ENCODE measurements around the gene AFF1. TPM values are rescaled to one million over a fixed set of nuclear protein-coding genes. Genes with fewer than 3 reads are reported as not detected.

The AFF1 gene
- total RNA-seq, 3 donors from 2014 or later (not counting 1 experiment from before 2014, with no cell fraction given): 87.9 to 93.4 (median 91.7) TPM

GRCh38 chr4:87058356-87059073 lies 123.7 kb downstream of the AFF1 start:
- H3K4me1 ChIP-seq (ENCODE audit: control insufficient read depth, insufficient read depth, low read length): peaks cover 14% of the 10 kb centered on the region
- H3K27me3 ChIP-seq (ENCODE audit: control insufficient read depth, insufficient read depth, low read length): no peaks in the 10 kb centered on the region
- DNase-seq (no peak), ATAC-seq (peak in 2 of 3 donors; percentile 38 to 44)
- no peaks in the 10 kb centered on the region for H3K9me3 ChIP-seq (ENCODE audit: control insufficient read depth, insufficient read depth, low read length)
- H3K36me3 ChIP-seq (ENCODE audit: control insufficient read depth, insufficient read depth, low read length): no peaks in the 10 kb centered on the region
- Mint-ChIP-seq H3K4me3 (no peak overlapping the region), H3K27ac (peak overlapping the region; percentile 11 to 63), H3K36me3 (no peaks in the 10 kb centered on the region), H3K27me3 (ENCODE audit: low read depth in 2 of 2) (no peaks in the 10 kb centered on the region), H3K4me1 (peaks cover 66 to 78% of the 10 kb centered on the region in 2 donors), H3K9me3 (no peaks in the 10 kb centered on the region)
- H3K4me3 ChIP-seq (ENCODE audit: low read length): no peak overlapping the region
- intact Hi-C loops (cut with micrococcal nuclease): no loop called here
- 55% methylated on average over 7 of the region's 7 CpGs for WGBS (ENCODE audit: insufficient coverage)
- H3K27ac ChIP-seq (ENCODE audit: low read length): no peak overlapping the region
- no peak for TF ChIP-seq CTCF (IDR thresholded peaks at IDR 0.05)

- H3K4me1 Mint-ChIP-seq: peaks cover 70 to 71% of the 10 kb centered on the region in 2 donors
- Histone ChIP-seq H3K9me3 (ENCODE audit: control insufficient read depth, insufficient read depth, low read length) (no peaks in the 10 kb centered on the region), H3K4me1 (ENCODE audit: control insufficient read depth, insufficient read depth, low read length) (peaks cover 14% of the 10 kb centered on the region), H3K36me3 (ENCODE audit: control insufficient read depth, insufficient read depth, low read length) (no peaks in the 10 kb centered on the region), H3K27ac (ENCODE audit: low read length) (no peak overlapping the region), H3K27me3 (ENCODE audit: control insufficient read depth, insufficient read depth, low read length) (no peaks in the 10 kb centered on the region), H3K4me3 (ENCODE audit: low read length) (no peak overlapping the region)
- WGBS (ENCODE audit: insufficient coverage): 82% methylated on average over 5 of the region's 5 CpGs
- intact Hi-C loops (cut with micrococcal nuclease): no loop called here
- no peaks in the 10 kb centered on the region for H3K27me3 Mint-ChIP-seq (ENCODE audit: low read depth in 2 of 2)
- DNase-seq (peak in 1 of 2 donors; percentile 23), ATAC-seq (no peak)
- peak overlapping the region in 1 of 2 donors; percentile 41 for H3K27ac Mint-ChIP-seq
- no peak overlapping the region for H3K4me3 Mint-ChIP-seq
- no peak for TF ChIP-seq CTCF (IDR thresholded peaks at IDR 0.05)
- H3K36me3 Mint-ChIP-seq: no peaks in the 10 kb centered on the region
- no peaks in the 10 kb centered on the region for H3K9me3 Mint-ChIP-seq
Measured at GRCh38 chr4:87060957-87061356, 126.1 kb downstream of the AFF1 start.

GRCh38 chr4:87065021-87065420 lies 130.2 kb downstream of the AFF1 start:
- Histone ChIP-seq H3K9me3 (ENCODE audit: control insufficient read depth, insufficient read depth, low read length) (no peaks in the 10 kb centered on the region), H3K27me3 (ENCODE audit: control insufficient read depth, insufficient read depth, low read length) (no peaks in the 10 kb centered on the region), H3K27ac (ENCODE audit: low read length) (no peak overlapping the region), H3K36me3 (ENCODE audit: control insufficient read depth, insufficient read depth, low read length) (no peaks in the 10 kb centered on the region), H3K4me1 (ENCODE audit: control insufficient read depth, insufficient read depth, low read length) (peaks cover 6% of the 10 kb centered on the region), H3K4me3 (ENCODE audit: low read length) (no peak overlapping the region)
- ATAC-seq (no peak), DNase-seq (no peak)
- no peak overlapping the region for H3K4me3 Mint-ChIP-seq
- WGBS (ENCODE audit: insufficient coverage): 90% methylated on average over 4 of the region's 6 CpGs
- peaks cover 45 to 53% of the 10 kb centered on the region in 2 donors for H3K4me1 Mint-ChIP-seq
- no peaks in the 10 kb centered on the region for H3K36me3 Mint-ChIP-seq
- H3K27me3 Mint-ChIP-seq (ENCODE audit: low read depth in 2 of 2): no peaks in the 10 kb centered on the region
- no peak for TF ChIP-seq CTCF (IDR thresholded peaks at IDR 0.05)
- H3K9me3 Mint-ChIP-seq: no peaks in the 10 kb centered on the region
- intact Hi-C loops (cut with micrococcal nuclease): no loop called here
- H3K27ac Mint-ChIP-seq: no peak overlapping the region

All from natural killer cell (primary cell).